Thoracic aorta (tissue), 2 donors: ENCODE data around the gene INPP5A. TPM values are rescaled to one million over a fixed set of nuclear protein-coding genes. Genes with fewer than 3 reads are reported as not detected.

Source experiments
- ATAC-seq: fragments of 150-250 bp; one replicate; pipeline ENCODE4 v1.8.0; 2017; ENCODE audit warnings: low read depth; ENCODE audit not compliant: insufficient number of reproducible peaks, low FRiP score
- DNase-seq: peaks from one replicate; pipeline ENCODE4 v3.0.0-alpha.2; 2020; ENCODE audit warnings: low spot score
- H3K27ac ChIP-seq, 2 donors: fragments of 200-600 bp; sonication (generic); 1 replicate in 1 of 2; 2 replicates in 1 of 2; pipeline ENCODE4 v1.5.1; 2016; ENCODE audit warnings: mild to moderate bottlenecking in 2 of 2, moderate library complexity in 2 of 2
- H3K27me3 ChIP-seq: fragments of 200-600 bp; sonication (generic); replicated peaks from 2 replicates; pipeline ENCODE4 v1.6.0; 2016; ENCODE audit warnings: mild to moderate bottlenecking; ENCODE audit not compliant: insufficient read depth
- H3K36me3 ChIP-seq: fragments of 200-600 bp; sonication (generic); one replicate; pipeline ENCODE4 v1.5.1; 2016
- H3K4me1 ChIP-seq, 2 donors: fragments of 200-600 bp; sonication (generic); 1 replicate in 1 of 2; 2 replicates in 1 of 2; pipeline versions ENCODE4 v1.5.1 to v1.6.0; 2016; ENCODE audit warnings: low read depth in 2 of 2, mild to moderate bottlenecking in 1 of 2; ENCODE audit not compliant: control insufficient read depth in 1 of 2
- H3K4me3 ChIP-seq: fragments of 200-600 bp; sonication (generic); 2 replicates; pipeline ENCODE4 v1.5.1; 2016; ENCODE audit warnings: mild to moderate bottlenecking
- H3K9me3 ChIP-seq: fragments of 200-600 bp; sonication (generic); 2 replicates; pipeline ENCODE4 v1.5.1; 2016
- CTCF ChIP-seq: fragments of 200-600 bp; sonication (generic); IDR thresholded peaks from one replicate; pipeline ENCODE4 v1.5.1; 2019; ENCODE audit warnings: antibody characterized with exemption
- total RNA-seq, 2 donors: library from RNA; depleted of rRNA; stranded (reverse); fragments of >200 nt; gene quantifications; one replicate each; pipeline versions ENCODE4 v1.1.0 to v1.2.3, GENCODE V29; 2016

The INPP5A gene
- total RNA-seq, 2 donors from 2014 or later = 120 to 142 TPM

DNA sequence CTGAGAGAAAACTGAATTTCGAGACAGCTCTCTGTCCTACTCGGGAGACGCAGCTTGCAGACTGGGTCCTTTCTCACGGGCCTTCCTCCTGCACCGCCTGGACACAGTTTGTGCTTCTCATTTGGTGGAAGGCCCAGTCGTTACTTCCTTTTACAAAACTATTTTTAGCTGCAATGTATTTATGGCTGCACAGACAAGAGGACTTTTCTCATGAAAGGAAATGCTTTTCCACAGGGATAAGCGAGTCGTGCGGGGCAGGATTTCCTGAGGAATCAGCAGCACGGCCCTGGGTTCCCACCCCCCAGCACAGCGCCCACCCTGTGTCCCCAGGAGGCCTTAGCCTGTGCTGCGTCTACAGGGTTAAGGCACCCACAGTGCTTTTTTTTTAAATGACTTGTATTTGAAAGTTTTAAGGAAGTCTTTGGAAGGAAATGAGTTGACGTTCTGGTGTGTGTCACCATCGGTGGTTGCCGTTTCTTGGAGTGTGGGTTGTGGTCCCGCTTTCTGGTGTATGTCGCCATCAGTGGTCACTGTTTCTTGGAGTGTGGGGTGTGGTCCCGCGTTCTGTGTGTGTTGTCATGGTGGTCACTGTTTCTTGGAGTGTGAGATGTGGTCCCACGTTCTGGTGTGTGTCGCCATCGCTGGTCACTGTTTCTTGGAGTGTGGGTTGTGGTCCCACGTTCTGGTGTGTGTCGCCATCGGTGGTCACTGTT is 50.9 kb downstream of the INPP5A start:
- Histone ChIP-seq H3K9me3 (no peaks in the 10 kb centered on the region), H3K27ac (peak overlapping the region; percentile 71 to 88), H3K27me3 (no peaks in the 10 kb centered on the region), H3K4me1 (peaks cover 65 to 94% of the 10 kb centered on the region in 2 donors), H3K4me3 (peak overlapping the region; percentile 51), H3K36me3 (no peaks in the 10 kb centered on the region)
- DNase-seq (no peak), ATAC-seq (no peak)
- TF ChIP-seq CTCF = no peak

DNA sequence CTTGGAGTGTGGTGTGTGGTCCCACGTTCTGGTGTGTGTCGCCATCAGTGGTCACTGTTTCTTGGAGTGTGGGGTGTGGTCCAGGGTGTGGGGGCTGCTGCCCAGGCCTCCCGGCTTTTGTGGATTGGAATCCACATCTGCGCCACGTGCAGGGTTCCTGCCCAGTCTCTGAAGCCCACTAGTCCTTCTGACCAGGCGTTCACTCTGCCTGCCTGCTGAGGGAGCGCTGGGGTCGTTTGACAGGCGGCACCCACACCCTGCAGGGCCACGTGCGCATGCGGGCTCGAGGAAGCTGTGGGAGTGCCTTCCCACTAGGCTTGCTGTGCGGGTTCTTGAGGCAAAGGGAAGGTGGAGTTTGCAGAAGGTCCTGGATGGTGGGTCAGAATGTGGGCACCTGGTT is 51.4 kb downstream of the INPP5A start:
- Histone ChIP-seq H3K27ac (peak overlapping the region; percentile 71 to 88), H3K9me3 (no peaks in the 10 kb centered on the region), H3K36me3 (no peaks in the 10 kb centered on the region), H3K4me1 (peaks cover 65 to 94% of the 10 kb centered on the region in 2 donors), H3K27me3 (no peaks in the 10 kb centered on the region), H3K4me3 (peak overlapping the region; percentile 51)
- no peak for TF ChIP-seq CTCF
- ATAC-seq (no peak), DNase-seq (no peak)

DNA sequence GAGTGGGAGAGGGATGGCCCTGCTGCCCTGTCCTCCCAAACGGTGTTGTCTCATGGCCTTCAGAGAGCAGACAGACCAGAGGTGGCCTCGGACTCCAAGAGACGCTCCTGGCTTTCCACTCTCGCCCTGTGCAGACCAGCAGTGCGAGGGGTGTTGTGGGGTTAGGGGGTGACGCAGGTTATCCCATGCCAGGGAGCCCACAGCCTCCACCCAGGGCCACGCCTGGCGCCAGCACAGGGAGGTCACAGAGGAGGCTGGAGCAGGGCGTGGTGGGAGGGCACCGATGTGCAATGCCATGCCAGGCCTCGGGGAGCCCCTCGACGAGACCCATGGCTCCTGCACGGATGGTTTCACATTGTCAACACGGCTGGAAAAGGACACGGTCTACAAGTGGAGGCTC is 52.1 kb downstream of the INPP5A start:
- no peaks in the 10 kb centered on the region for H3K27me3 ChIP-seq
- TF ChIP-seq CTCF = no peak
- H3K4me1 ChIP-seq = peaks cover 68 to 97% of the 10 kb centered on the region in 2 donors
- no peaks in the 10 kb centered on the region for H3K36me3 ChIP-seq
- H3K9me3 ChIP-seq = no peaks in the 10 kb centered on the region
- peak overlapping the region; percentile 71 to 88 for H3K27ac ChIP-seq
- ATAC-seq (no peak), DNase-seq (no peak)
- H3K4me3 ChIP-seq = peak overlapping the region; percentile 7

DNA sequence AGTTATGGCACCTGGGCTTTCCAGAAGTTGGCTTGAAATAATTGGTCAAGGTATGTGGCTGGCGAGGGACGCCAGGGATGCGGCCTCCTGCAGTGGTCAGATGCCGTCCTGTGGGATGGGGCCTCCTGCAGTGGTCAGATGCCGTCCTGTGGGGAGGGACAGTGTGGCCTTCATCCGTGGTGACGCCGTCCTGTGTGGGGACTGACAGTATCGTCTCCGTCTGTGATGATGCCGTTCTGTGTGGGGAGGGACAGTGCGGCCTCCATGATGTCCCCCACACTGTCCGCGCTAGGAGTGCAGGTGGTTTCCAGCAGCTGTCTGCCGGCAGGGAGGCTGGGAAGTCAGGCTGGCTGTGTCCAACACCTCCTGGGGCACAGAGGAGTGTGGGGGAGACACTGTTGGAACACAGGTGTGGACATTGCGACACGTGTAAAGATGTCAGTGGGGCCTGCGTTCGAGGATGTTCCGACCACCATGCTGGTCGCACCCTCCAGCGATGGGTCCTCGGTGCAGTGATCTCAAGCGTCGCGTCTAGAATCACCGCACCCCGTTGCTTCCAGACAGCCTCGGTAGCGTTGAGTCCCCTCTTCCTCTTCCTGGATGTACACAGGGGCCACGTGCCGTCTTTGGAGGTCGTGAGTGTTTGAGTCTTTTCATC is 52.6 kb downstream of the INPP5A start:
- no peak overlapping the region for H3K4me3 ChIP-seq
- H3K9me3 ChIP-seq = no peaks in the 10 kb centered on the region
- peaks cover 73 to 97% of the 10 kb centered on the region in 2 donors for H3K4me1 ChIP-seq
- H3K27ac ChIP-seq = peak overlapping the region; percentile 71 to 88
- TF ChIP-seq CTCF = no peak
- DNase-seq = no peak
- no peaks in the 10 kb centered on the region for H3K27me3 ChIP-seq
- ATAC-seq = no peak
- H3K36me3 ChIP-seq = no peaks in the 10 kb centered on the region

- H3K27me3 ChIP-seq = no peaks in the 10 kb centered on the region
- H3K9me3 ChIP-seq = no peaks in the 10 kb centered on the region
- no peaks in the 10 kb centered on the region for H3K36me3 ChIP-seq
- peaks cover 76 to 96% of the 10 kb centered on the region in 2 donors for H3K4me1 ChIP-seq
- ATAC-seq (no peak), DNase-seq (no peak)
- H3K27ac ChIP-seq = peak overlapping the region; percentile 71 to 88
- H3K4me3 ChIP-seq = peak overlapping the region; percentile 29
- TF ChIP-seq CTCF = no peak
These were observed 53.1 kb downstream of the INPP5A start for GRCh38 chr10:132590752-132591121.
